Measurements from ENCODE around the gene NDST1.

- no peak for TF ChIP-seq CTCF (IDR thresholded peaks at IDR 0.05; ENCODE audit: extremely low read depth in 1 of 2, insufficient read depth in 1 of 2, low read depth in 1 of 2, low read length in 2 of 2)
- TF ChIP-seq POLR2A (IDR thresholded peaks at IDR 0.05; ENCODE audit: low read depth, low read length), result no peak
- no peak for TF ChIP-seq POLR2AphosphoS5 (IDR thresholded peaks at IDR 0.05; ENCODE audit: insufficient read depth, low read depth, low read length)
- no peak for TF ChIP-seq JUN (IDR thresholded peaks at IDR 0.05; ENCODE audit: borderline replicate concordance, insufficient read depth, insufficient read length, low read depth)
Measured at GRCh38 chr5:150575745-150576448, 68.0 kb downstream of the NDST1 start.

Data from endothelial cell of umbilical vein (primary cell).